Astrocyte (in vitro differentiated cells and primary cell): ENCODE measurements around the gene FN1. TPM values are rescaled to one million over a fixed set of nuclear protein-coding genes. Genes with fewer than 3 reads are reported as not detected.

Source experiments
- DNase-seq: peaks from one replicate; pipeline ENCODE4 v3.0.0-alpha.2; 2010; ENCODE audit warnings: low read depth
- FAIRE-seq: peaks from 2 replicates; lab custom pipeline; 2011; peaks lifted over from hg19 to GRCh38; lab: Jason Lieb, UNC
- H2AFZ ChIP-seq: 2 replicates; pipeline ENCODE4 v1.6.0; 2012; ENCODE audit warnings: low read depth, low read length, inconsistent platforms
- H3K27ac ChIP-seq: 2 replicates; pipeline ENCODE4 v1.5.1; 2011; ENCODE audit warnings: low read depth, low read length, inconsistent platforms
- H3K27me3 ChIP-seq: 2 replicates; pipeline ENCODE4 v1.6.0; 2011; ENCODE audit warnings: low read length, inconsistent platforms; ENCODE audit not compliant: insufficient read depth
- H3K36me3 ChIP-seq: 2 replicates; pipeline ENCODE4 v1.5.1; 2011; ENCODE audit warnings: low read length, inconsistent platforms; ENCODE audit not compliant: insufficient read depth
- H3K4me1 ChIP-seq: 2 replicates; pipeline ENCODE4 v1.5.1; 2011; ENCODE audit warnings: low read length, inconsistent platforms; ENCODE audit not compliant: insufficient read depth
- H3K4me2 ChIP-seq: 2 replicates; pipeline ENCODE4 v1.6.0; 2012; ENCODE audit warnings: low read length, inconsistent platforms
- H3K4me3 ChIP-seq: 2 replicates; pipeline ENCODE4 v1.5.1; 2011; ENCODE audit warnings: low read depth, mild to moderate bottlenecking, low read length, inconsistent platforms; ENCODE audit not compliant: insufficient read depth
- H3K79me2 ChIP-seq: 2 replicates; pipeline ENCODE4 v1.6.0; 2012; ENCODE audit warnings: mild to moderate bottlenecking, low read length, inconsistent platforms; ENCODE audit not compliant: insufficient read depth
- H3K9ac ChIP-seq: 2 replicates; pipeline ENCODE4 v1.6.0; 2012; ENCODE audit warnings: mild to moderate bottlenecking, low read length, inconsistent platforms
- H3K9me3 ChIP-seq: 2 replicates; pipeline ENCODE4 v1.5.1; 2012; ENCODE audit warnings: low read depth, mild to moderate bottlenecking, low read length, inconsistent platforms; ENCODE audit not compliant: insufficient read depth
- H4K20me1 ChIP-seq: 2 replicates; pipeline ENCODE4 v1.6.0; 2012; ENCODE audit warnings: low read length, inconsistent platforms; ENCODE audit not compliant: insufficient read depth
- H3K27ac Mint-ChIP-seq: one replicate; pipeline ENCODE4 v1.8.0; 2021; ENCODE audit warnings: mild to moderate bottlenecking, mixed read lengths; ENCODE audit not compliant: unreplicated experiment
- H3K27me3 Mint-ChIP-seq: one replicate; pipeline ENCODE4 v1.8.0; 2021; ENCODE audit warnings: low read depth, mixed read lengths; ENCODE audit not compliant: unreplicated experiment
- H3K36me3 Mint-ChIP-seq: one replicate; pipeline ENCODE4 v1.8.0; 2021; ENCODE audit warnings: low read depth, mixed read lengths; ENCODE audit not compliant: unreplicated experiment
- H3K4me1 Mint-ChIP-seq: one replicate; pipeline ENCODE4 v1.8.0; 2021; ENCODE audit warnings: low read depth, mixed read lengths; ENCODE audit not compliant: unreplicated experiment
- H3K4me3 Mint-ChIP-seq: one replicate; pipeline ENCODE4 v1.8.0; 2021; ENCODE audit warnings: mild to moderate bottlenecking, moderate library complexity, mixed read lengths; ENCODE audit not compliant: unreplicated experiment
- H3K9me3 Mint-ChIP-seq: one replicate; pipeline ENCODE4 v1.8.0; 2021; ENCODE audit warnings: mild to moderate bottlenecking, mixed read lengths; ENCODE audit not compliant: unreplicated experiment
- CTCF ChIP-seq: IDR thresholded peaks from 2 replicates; pipeline ENCODE4 v1.5.1; 2011; ENCODE audit warnings: low read depth, mild to moderate bottlenecking, inconsistent platforms, low read length, moderate library complexity; ENCODE audit not compliant: insufficient read depth
- EZH2 ChIP-seq: IDR thresholded peaks from 2 replicates; pipeline ENCODE4 v1.6.1; 2012; ENCODE audit warnings: mild to moderate bottlenecking, low read length, inconsistent platforms; ENCODE audit not compliant: insufficient read depth
- total RNA-seq: library from RNA; stranded (reverse); gene quantifications from 2 replicates; pipeline ENCODE4 v1.2.1, GENCODE V29; 2021

Gene FN1
- total RNA-seq, 1 donor from 2014 or later, result 17,010 TPM

- peak; percentile 74 for DNase-seq
- Histone ChIP-seq H3K4me3 (no peak overlapping the region), H3K36me3 (peaks cover 96% of the 10 kb centered on the region), H3K27me3 (no peaks in the 10 kb centered on the region), H3K4me1 (peaks cover 12% of the 10 kb centered on the region), H4K20me1 (peaks cover 97% of the 10 kb centered on the region), H3K9ac (peak overlapping the region; percentile 21), H3K9me3 (no peaks in the 10 kb centered on the region), H3K79me2 (no peaks in the 10 kb centered on the region), H3K4me2 (peak overlapping the region; percentile 6), H3K27ac (peak overlapping the region; percentile 45), H2AFZ (no peak overlapping the region)
- TF ChIP-seq EZH2 (no peak), CTCF (no peak)
- peak; percentile 88 for FAIRE-seq
- peaks cover 48% of the 10 kb centered on the region for H3K36me3 Mint-ChIP-seq
- peak overlapping the region; percentile 76 for H3K27ac Mint-ChIP-seq
- H3K4me1 Mint-ChIP-seq, result peaks cover 52% of the 10 kb centered on the region
- H3K4me3 Mint-ChIP-seq, result peak overlapping the region; percentile 27
- H3K9me3 Mint-ChIP-seq, result no peaks in the 10 kb centered on the region
- H3K27me3 Mint-ChIP-seq, result no peaks in the 10 kb centered on the region
These were observed 68.0 kb downstream of the FN1 start for GRCh38 chr2:215367662-215368492.

GRCh38 chr2:215366440-215367032 is 69.3 kb downstream of the FN1 start:
- peak overlapping the region; percentile 64 for H3K4me3 Mint-ChIP-seq
- H2AFZ ChIP-seq, result no peak overlapping the region
- H3K79me2 ChIP-seq, result no peaks in the 10 kb centered on the region
- peaks cover 45% of the 10 kb centered on the region for H3K36me3 Mint-ChIP-seq
- H3K4me1 Mint-ChIP-seq, result peaks cover 51% of the 10 kb centered on the region
- H3K27me3 ChIP-seq, result no peaks in the 10 kb centered on the region
- H3K9ac ChIP-seq, result no peak overlapping the region
- no peaks in the 10 kb centered on the region for H3K27me3 Mint-ChIP-seq
- peaks cover 12% of the 10 kb centered on the region for H3K4me1 ChIP-seq
- DNase-seq (no peak), FAIRE-seq (no peak)
- H3K9me3 Mint-ChIP-seq, result no peaks in the 10 kb centered on the region
- no peaks in the 10 kb centered on the region for H3K9me3 ChIP-seq
- no peak for TF ChIP-seq CTCF
- no peak for TF ChIP-seq EZH2
- peaks cover 96% of the 10 kb centered on the region for H4K20me1 ChIP-seq
- H3K36me3 ChIP-seq, result peaks cover 96% of the 10 kb centered on the region
- peak overlapping the region; percentile 92 for H3K27ac Mint-ChIP-seq
- no peak overlapping the region for H3K4me2 ChIP-seq
- H3K27ac ChIP-seq, result peak overlapping the region; percentile 16
- H3K4me3 ChIP-seq, result no peak overlapping the region
